ENCODE results near the gene MYO5B.

MYO5B gene

DNA sequence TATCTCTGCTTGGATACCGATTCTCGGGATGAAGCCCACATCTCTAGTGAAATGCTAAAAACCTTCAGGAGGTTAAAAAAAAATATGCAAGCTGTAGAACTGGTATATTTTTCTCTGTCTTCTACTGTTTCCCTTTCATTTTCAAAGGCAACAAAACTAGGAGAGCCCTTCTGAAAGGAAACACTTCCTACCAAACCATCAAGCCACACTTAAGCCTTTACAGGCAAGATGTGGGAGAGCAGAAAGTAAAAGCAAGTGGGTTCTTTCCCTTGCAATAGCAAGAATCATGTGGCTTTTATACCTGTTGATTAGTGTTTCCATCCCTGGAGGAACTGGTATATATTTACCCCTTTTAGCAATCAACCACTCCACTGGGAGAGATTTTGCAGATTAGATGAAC, 233.7 kb downstream of the MYO5B start:
- no peak for DNase-seq

DNA sequence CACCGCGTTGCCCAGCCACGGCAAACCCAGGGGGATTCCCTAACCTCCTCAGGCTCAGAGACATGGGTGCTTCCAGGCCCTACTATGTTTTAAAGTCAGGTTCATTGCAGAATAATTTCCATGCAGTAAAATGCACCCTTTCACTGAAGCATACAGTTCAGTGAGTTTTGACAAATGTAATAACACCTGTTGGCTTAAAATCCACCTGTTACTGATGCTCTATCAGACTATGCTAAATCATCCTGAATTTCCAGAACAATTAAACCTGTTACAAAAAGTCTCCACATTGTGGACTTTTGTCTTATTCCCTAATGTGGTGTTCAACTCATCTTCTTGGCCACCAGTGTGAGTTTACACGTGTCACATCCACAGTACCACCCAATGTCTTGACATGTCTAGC, 234.6 kb downstream of the MYO5B start:
- no peak for DNase-seq

DNA sequence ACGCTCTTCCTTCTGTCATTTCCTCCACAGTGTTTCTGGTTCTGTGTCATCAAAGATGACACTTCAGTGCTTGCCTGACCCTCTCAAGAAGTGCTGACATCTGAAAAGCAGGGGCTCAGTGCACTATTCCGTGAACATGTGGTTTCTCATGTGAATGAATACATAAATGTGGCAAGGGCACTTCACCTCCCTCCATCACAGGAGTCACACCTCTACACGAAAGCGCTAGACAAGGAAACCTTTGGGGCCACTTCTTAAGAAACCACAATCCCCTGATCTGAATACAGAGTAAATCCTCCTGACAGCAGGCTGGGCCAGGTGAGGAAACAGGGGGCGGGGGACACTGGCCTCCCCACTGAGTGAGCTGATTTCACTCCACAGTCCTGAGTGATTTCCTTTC, 235.8 kb downstream of the MYO5B start:
- no peak for DNase-seq

DNA sequence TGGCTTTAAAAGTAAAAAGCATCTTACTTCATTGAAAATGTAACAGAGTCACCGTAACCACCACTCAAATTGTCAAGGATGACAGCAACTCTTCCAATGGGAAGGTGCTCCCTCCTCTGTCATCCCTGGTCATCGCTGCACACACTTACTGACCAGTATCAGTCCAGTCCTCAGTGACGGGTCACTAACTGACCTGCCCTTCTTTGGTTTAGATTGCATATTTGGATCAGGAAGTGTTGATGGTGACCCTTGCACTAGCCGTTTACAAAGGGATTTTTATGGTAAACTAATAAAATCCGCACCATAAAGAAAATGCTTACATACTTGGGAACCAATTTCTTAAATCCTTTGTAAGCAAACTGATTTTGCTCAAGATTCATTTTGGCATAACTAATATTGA, 239.7 kb downstream of the MYO5B start:
- DNase-seq = no peak

DNA sequence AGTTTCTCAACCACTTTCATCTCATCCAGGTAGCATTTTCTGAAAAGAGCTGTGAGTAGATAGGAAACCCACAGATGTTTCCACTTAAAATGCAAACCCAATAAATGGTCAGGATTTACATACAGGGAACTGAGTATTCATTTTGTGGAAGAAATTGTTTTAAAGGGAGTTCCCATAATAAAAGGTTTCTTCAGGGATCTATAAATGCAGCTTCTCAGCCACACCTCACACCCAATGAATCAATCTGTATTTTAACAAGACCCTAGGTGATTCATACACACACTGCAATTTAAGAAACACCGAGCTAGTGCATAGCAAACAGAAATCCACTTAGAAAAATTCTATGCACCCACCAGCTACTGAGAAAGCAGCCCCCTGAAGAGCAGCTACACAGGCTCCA, 241.6 kb downstream of the MYO5B start:
- no peak for DNase-seq

DNA sequence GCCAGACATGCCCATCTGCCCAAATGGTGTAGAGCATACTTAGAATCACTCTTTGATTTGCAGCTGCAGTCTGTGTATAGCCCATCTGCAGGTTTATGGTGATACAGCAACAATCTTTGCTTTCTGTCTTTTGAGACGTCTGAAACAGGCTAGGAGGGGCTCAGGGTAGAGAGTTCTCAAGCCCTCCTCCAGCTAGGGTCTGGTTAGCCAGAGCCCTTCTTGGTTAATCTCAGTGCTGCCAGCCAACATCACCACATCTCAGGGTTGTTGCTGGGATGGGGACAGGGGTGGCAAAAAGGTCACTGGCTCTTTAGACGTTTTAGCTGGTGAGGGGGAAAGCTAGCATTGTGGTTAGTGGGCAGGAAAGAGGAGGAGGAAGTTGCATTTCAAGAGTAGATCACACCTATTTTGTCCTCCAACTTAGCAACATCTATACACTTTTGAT, 245.0 kb downstream of the MYO5B start:
- no peak for DNase-seq

DNA sequence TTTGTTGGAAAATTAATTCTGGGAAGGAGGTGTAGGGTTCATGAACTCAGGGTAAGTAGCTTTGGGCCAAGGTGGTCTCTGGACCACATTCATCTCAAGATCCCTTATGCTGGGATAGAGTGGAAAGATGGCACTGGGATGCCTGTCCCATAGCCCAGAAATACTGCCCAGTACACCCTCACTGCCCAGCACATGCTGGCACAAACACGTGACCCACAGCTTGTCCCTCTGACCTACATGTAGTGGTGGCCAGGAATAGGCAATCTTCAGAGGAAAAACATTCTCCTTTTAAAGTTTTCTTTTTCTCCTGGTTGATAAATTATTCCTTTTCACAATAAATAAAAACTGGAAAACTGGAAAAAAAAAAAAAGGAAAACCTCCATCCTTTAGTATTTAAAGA, 246.0 kb downstream of the MYO5B start:
- DNase-seq = no peak

DNA sequence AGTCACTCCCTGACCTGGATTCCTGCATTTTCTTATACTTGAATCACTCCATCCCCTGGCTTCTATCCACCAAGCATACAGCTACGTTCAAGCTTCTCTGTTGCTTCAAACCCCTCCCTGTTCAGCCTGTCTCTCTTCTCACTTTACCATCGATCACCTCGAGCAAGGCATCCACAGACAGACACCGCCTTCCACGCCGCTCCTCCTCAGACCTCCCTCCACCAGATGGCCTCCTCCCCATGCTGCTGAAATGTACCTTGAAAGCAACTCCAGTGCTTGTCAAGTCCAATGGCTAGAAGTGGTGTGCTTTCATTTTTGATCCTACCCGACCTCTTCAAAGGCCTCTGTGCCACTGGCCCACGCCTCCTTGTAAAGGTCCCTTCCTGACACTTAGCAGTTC, 250.3 kb downstream of the MYO5B start:
- no peak for DNase-seq

DNA sequence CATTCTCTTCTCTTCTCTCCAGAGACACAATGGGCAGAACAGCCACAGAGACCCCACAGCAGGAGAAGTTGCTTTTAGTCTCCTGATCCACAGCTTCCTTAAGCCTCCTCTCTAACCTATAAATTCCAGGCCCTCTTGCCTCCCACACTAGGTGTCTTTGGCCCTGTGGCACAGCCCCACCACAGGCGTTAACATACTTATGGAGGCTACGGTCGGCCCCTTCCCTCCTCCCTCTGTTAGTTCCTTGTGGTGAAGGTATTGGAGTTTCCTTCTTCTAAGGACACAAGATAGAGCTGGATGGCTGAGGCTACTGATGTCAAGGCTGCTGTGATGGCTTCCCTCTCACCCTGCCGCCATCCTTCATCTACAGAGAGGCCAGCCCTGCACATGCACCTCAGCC, 258.1 kb downstream of the MYO5B start:
- DNase-seq = no peak

DNA sequence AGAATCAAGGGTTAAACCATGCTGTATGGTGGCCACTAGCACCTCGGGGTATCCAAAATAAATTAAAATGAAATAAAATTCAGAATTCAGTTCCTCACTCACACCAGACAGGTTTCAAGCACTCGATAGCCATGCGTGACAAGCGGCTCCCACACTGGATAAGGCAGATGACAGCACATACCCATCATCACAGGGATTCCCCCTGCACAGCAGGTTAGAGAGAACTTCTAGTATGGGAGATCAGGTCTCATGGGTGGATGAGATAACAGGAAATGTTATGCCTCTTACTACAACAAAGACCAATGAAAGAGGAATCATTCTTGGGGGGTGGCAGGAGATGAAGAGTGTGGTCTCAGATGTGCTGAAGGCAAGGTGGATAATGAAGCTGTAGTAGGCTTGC, 259.7 kb downstream of the MYO5B start:
- no peak for DNase-seq

DNA sequence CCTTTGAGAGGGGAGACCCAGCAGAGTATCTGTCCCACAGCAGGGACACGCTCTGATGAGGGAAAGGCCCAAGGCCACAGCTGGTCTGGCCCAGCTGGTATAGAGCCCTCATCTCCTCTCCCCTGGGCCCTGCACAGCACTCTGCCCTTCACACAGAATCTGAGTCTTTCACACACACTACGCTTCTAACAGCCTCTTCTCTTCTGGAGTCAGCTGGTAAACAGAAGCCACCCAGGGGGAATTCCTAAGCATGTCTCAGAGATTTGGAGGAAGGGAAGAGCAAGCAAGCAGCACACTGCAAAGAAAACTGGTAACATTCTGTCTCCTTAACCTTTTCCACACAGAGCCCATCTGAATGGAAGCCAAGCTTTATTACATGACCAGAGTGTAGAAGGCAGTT, 260.5 kb downstream of the MYO5B start:
- DNase-seq = no peak

DNA sequence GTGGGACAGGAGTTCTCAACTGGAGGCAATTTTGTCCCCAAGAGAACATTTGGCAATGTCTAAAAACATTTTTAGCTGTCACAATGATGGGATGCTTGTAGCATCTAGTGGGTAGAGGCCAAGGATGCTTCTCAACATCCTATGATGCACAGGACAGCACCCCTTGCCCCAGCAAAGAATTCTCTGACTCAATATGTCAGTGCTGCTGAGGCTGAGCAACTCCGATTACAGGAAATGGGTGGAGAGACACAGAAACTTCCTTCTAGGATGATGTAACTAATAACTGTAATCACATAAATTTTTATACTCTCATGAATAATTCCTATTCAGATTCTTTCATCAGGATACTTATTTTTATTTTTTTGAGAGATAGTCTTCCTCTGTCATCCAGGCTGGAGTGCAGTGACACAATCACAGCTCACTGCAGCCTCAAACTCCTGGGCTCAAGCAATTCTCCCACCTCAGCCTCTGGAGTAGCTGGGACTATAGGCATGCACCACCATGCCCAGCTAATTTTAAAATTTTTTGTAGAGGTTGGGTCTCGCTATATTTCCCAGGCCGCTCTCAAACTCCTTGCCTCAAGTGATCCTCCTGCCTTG, 261.3 kb downstream of the MYO5B start:
- no peak for DNase-seq

DNA sequence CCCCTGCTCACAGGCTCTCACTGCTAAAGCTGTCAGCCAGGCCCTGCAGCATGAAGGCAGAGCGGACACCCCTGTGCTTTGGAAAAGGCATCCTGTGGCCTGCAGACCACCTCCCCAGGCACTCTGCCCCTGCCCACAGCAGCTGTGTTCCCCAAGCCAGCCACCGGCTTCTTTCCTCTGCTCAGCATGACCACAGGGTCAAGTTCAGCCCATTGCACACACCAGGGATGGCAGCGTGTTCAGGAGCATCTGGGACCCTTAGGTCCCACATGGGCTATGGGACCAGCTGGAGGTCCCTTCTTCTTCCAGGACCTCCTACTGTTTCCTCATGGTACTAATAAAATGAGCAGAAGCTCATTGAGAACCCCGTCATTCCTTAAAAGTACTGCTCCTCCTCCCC, 263.2 kb downstream of the MYO5B start:
- no peak for DNase-seq

DNA sequence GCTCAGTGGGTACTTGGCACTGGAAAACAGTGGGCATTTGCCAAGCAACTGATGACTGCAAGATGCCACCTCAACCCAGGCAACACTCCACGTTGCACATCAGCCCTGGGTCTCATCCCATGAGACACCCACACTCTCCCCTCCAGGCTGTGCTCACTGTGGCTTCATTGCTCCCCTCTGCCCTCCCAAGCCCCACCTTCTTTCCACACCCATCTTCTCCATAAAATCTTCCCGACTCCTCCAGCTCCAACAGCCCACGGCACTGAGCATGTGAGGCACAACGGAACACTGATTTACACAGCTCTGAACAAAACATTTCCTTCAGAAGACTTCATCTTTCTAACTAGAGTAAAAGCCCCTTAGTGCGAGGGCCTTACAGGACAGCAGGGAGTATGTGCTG, 263.8 kb downstream of the MYO5B start:
- no peak for DNase-seq

DNA sequence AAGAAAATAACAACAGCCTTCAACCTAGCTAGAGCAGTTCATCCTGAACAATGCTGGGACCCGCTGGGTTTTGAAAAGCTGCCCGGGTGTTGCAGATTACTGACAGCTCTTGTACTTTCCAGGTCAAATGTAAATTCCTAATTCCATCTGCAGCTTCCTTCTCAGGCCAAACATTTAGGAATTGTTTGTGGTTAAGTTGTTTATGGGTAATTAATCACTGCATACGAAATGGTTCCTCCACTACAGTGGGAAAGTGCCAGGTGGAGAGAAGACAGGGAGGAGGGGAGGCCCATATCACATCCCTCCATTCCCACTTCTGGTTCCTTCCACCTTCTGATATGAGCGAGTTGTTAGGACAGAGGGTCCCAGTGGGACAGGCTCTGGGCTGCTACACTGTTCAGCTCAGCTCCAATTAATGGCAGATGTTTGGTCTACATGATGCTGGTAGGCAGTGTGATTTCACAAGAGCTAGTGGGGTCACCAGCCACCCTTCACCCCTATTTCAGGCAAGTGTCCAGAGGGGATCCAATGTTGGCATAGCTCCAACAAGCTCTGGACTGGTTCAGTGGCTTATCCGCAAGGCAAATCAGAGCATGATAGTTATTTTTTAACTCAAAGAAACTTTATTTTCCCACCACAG, 268.7 kb downstream of the MYO5B start:
- no peak for DNase-seq

DNA sequence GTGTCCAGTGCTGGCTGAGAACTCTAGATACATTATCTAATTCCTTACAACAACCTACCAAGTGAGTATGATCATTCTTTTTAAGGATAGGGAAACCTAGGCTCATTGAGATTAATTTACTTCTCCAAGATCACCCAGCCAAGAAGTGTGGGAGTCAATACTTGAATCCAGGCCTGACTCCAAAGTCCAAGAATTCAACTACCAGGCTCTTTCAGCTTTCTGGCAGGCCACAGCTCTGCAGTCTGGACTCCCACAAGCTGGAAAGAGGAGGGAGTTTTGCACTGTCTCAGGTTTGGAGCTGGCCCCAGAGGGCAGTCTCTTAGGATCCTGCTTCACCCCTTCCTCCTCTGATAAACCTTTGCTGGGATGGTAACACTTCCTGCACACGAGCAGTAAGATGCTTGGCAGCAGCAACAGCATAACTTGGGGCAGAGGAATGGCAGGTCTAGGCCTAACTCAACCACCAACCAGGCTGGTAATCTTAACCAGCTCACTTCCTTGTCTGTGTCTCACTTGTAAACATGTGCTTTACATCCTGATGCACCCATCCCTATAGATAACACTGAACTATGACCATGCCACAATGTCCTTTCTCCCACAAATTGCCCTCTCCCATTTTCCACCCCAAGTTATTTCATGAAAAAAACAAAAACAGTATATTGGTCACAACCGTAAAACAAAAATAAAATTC, 270.5 kb downstream of the MYO5B start:
- DNase-seq = no peak

DNA sequence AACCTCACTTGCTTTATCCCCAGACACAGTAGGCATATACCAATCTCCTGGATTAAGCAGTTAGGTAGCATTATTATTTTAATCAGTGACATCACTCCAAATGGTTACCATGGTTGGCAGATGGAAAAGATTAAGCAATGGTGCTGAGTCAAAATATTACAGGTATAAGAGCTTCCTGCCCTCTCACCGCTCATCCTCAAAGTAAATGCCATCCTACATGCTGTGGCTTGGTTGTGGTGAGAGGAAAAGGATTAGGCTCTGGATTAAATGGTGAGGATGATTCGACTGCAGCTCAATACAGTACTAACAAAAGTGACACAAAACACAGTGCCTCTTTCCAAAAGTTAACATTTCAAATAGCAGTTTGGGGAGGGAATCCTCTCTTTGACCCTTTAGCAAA, 272.7 kb downstream of the MYO5B start:
- DNase-seq = no peak

DNA sequence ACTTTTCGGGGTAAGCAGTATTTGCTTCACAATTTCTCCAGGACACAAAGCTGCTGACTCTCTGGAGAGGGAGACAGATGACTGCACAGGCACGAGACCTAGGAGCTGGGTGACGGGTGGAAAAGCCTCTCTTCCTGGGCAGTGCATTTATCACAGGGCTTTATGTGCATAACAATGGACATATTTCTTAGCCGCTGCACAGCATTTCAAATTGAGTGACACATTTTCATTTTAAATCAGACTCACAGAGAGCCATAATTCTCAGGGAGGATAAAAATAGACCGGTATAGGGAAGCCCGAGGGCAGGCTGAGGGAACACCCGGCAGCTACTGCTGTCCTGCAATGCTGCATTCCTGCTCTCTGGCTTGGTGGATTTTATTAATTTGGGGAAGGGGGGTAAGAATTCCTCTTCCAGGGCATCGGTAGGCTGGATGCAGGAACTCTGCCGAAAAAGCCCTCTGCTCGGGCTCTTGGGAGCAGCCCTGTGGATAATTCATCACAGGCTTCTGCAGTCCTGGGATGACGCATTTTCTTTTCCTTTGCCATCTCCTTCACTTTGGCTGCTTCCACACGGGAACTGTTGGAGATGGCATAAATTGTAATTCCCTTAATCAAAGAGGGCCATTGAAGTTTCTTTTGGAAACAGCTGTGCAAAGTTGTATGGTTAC, 273.5 kb downstream of the MYO5B start:
- no peak for DNase-seq

DNA sequence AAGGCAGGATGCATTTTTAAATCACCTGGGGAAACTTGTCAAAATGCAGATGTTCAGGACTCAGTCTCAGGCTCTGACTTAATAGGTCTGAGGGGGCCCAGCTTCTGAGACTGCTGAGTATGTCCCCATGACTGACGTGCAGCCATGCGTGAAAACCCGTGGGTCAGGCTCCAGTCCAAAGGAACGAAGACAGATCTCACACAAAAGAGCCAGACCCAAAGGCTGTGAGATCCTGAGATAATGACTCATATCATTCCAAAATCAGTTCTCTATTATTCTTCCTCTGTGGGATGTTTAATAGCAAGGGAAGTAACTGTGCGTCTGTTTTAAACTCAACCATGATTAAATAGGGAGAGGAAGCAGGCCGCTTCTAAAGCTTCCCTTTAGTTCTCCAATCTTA, 274.2 kb downstream of the MYO5B start:
- no peak for DNase-seq

DNA sequence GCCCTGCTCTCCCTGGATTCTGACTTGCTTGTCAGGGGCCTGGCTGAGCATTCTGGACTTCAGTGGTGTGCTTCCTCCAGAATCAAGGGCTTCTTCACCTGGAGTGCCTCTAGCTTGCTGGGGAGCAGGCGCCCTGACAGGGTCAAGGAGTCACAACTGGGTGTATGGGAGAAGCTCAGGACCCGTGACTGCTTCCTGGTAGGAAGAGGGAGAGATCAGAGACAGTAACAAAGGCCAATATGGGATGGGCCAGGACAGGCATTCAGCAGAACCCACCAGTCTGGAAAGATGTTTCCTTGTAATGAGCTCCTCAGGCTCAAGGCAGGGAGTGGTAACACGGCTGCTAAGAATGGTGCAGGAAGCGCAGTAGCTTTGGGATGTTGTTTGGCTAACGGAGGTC, 277.2 kb downstream of the MYO5B start:
- no peak for DNase-seq

DNA sequence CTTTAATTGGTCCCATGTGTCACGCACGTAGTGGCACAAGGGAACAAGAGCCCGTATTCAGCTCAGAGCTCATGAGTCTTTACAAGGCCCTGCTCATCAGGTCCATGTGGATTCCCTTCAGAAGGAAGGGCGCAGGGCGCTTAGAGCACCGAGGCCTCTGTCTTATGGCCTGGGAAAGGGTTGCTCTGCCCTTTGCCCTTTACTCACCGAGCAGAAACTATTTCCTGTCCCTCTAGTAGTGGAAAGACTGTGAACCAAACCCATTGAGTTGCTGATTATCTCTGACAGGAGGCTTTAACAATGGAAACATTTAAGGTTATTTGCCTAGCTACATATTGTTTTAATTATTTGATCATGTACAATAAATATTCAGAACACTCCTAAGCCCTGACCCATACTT, 279.6 kb downstream of the MYO5B start:
- DNase-seq = no peak

DNA sequence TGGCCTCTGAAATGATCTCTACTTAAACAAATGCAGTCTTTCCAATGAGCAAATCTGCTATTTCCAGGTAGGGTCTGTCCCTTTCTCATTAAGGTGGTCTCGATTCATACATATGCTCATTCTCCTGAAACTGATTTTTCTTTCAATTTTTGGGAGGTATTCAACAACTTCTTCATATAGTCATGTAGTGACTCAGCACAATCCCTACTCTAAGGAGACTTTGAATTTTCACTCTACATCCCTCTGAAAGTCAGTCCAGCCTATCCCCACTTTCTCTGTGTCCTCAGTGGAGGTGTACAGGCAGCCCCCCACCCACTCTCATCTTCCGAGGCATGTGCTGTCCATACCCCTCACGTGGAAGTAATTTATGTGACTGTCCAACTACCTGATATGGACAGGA, 281.7 kb downstream of the MYO5B start:
- no peak for DNase-seq

DNA sequence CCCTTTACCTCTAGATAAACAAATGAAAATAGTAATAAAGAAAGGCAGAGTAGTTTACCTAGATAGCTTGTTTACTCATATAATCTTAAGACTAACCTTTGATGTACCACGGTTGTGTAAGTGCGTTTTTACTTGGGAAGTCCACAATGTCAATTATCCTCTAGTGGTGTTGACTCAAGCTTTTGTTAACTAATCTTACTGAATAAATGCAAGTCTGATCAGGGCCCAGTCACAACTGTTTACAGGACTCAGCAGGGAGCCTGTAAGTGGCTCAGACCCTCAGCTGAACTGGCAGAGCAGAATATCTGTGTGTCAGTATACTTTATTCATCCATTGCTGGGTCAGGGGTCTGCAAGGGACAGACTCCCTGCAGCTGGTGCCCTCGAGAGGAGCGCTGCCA, 283.5 kb downstream of the MYO5B start:
- DNase-seq = no peak

DNA sequence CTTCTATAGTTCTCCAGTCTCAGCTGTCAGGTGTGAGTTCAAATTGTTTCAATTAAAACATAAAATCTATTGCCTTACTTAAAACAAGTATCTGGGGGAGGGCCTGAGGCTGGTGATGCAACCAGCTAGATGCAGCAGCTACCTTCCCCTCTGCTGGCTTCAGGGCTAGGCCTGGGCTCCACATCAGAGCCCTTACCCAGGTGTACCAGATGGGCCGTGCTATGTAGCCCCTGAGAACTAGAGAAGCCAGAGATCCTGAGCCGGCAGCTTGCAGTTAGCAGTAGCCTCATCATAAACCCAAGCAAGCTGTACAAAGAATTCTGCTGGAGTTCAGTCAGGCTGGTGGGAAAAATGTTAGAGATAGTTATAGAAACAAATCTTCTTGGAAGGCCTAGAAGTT, 284.0 kb downstream of the MYO5B start:
- DNase-seq = no peak

All from activated CD4-positive, alpha-beta T cell treated with anti-CD3 and anti-CD28 coated beads for 4 hours (primary cell).